Lower lobe of right lung (tissue), 2 donors: ENCODE measurements around the gene FOXO6. TPM values are rescaled to one million over a fixed set of nuclear protein-coding genes. Genes with fewer than 3 reads are reported as not detected.

Experiments
- ATAC-seq, 2 donors: fragments of 200-7000 bp; cut with Tn5 transposase; one replicate each; pipeline ENCODE4 v1.9.1; 2020 to 2022; ENCODE audit warnings: mild to moderate bottlenecking in 2 of 2, moderate library complexity in 2 of 2
- DNase-seq: peaks from one replicate; pipeline ENCODE4 v3.0.0-alpha.2; 2020
- H3K27ac ChIP-seq: fragments of 200-600 bp; one replicate; pipeline ENCODE4 v1.8.0; 2022
- H3K27me3 ChIP-seq: fragments of 200-600 bp; one replicate; pipeline ENCODE4 v1.8.0; 2022; ENCODE audit warnings: low read depth
- H3K36me3 ChIP-seq: fragments of 200-600 bp; one replicate; pipeline ENCODE4 v1.8.0; 2022; ENCODE audit warnings: mild to moderate bottlenecking
- H3K4me1 ChIP-seq: fragments of 200-600 bp; one replicate; pipeline ENCODE4 v1.8.0; 2022
- H3K4me3 ChIP-seq: fragments of 200-600 bp; one replicate; pipeline ENCODE4 v1.8.0; 2022; ENCODE audit warnings: mild to moderate bottlenecking
- H3K9me3 ChIP-seq: fragments of 200-600 bp; one replicate; pipeline ENCODE4 v1.8.0; 2022
- CTCF ChIP-seq: fragments of 200-600 bp; IDR thresholded peaks from one replicate; pipeline ENCODE4 v1.8.0; 2022; ENCODE audit warnings: antibody characterized with exemption, mild to moderate bottlenecking
- intact Hi-C: fragments of 100-400 bp; cut with DNase I; formaldehyde crosslinking; loops from one replicate; pipeline ENCODE4 v1.11.0; 2022
- total RNA-seq: library from RNA; stranded (reverse); fragmentation: NEBNext Ultra II Directional; extraction: Animal tissue kit (Norgen Biotek cat#: 25700); gene quantifications from one replicate; pipeline ENCODE4 v1.2.1, GENCODE V29; 2021
- donor health status: DM: no; HTN: yes; CAD: no; lungs with severe emphysema.

Gene FOXO6
- total RNA-seq, 1 donor from 2014 or later, result 0.92 TPM

DNA sequence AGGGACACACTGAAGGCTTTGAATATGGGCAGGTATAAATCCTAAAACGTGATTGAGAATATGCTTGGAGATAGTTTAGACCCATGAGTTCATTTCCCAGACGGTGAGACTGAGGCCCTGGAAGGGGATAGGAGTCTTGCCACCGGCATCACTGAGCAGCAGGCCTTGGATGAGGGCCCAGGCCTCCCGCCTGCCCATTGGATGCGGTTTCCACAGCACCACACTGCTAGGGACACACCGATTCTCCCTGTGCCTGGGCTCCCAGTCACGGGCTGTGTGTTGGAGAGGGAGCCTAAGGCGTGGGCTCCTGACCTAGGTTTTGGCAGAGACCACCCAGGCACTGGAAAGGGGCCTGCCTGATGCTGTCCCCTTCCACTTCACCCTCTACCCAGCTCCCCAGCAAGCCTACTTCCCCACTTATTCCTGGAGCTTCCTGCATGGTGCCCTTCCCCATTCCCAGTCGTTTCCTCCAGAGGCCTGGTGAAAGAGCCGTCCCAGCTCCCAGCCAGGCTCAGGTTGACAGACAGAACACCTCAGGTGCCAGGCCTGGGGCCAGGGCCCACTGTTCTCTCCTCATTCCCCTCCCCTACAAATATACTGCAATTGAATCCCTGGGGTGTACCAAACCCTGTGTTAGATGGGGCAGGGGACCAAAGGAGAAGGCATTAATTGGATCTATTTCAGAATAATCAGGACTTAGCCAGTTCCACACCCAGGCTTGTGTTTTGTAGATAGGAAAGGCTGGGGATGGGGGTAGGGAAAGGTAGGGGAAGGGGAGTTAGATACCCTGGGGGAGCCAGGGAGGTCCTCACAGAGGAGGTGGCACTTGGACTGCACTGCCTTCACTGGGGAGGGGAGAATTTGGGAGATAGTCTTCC is 3.4 kb downstream of the FOXO6 start:
- H3K4me1 ChIP-seq, result peaks cover 36% of the 10 kb centered on the region
- H3K27ac ChIP-seq, result no peak overlapping the region
- TF ChIP-seq CTCF, result no peak
- H3K27me3 ChIP-seq, result peaks cover 46% of the 10 kb centered on the region
- no peaks in the 10 kb centered on the region for H3K36me3 ChIP-seq
- ATAC-seq (no peak), DNase-seq (no peak)
- no peaks in the 10 kb centered on the region for H3K9me3 ChIP-seq
- no peak overlapping the region for H3K4me3 ChIP-seq
- intact Hi-C loops, result no loop called here

DNA sequence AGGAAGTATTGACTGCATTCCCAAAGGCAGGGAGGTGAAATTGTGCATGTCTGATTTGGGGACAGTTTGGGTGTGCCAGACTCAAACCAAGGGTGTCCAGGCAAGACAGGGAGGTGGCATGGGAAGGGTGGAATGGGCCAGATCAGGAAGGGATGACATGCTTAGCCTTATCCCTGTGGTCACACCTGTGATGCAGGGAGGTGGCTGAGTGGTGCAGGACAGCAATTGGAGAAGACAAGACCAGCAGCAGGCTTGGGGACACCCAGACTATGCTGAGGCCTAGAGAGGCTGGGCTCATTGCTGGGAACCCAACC is 4.0 kb downstream of the FOXO6 start:
- ATAC-seq, result no peak
- Histone ChIP-seq H3K27me3 (peaks cover 46% of the 10 kb centered on the region), H3K4me1 (peaks cover 36% of the 10 kb centered on the region), H3K4me3 (no peak overlapping the region), H3K36me3 (no peaks in the 10 kb centered on the region), H3K27ac (no peak overlapping the region), H3K9me3 (no peaks in the 10 kb centered on the region)
- DNase-seq, result no peak
- intact Hi-C loops, result no loop called here
- TF ChIP-seq CTCF, result no peak

GRCh38 chr1:41365772-41366454 is 4.7 kb downstream of the FOXO6 start:
- ATAC-seq (peak in 1 of 2 donors; percentile 0), DNase-seq (no peak)
- H3K36me3 ChIP-seq, result no peaks in the 10 kb centered on the region
- no peaks in the 10 kb centered on the region for H3K9me3 ChIP-seq
- H3K27me3 ChIP-seq, result peaks cover 46% of the 10 kb centered on the region
- intact Hi-C loops, result no loop called here
- TF ChIP-seq CTCF, result no peak
- peak overlapping the region; percentile 48 for H3K4me3 ChIP-seq
- H3K27ac ChIP-seq, result no peak overlapping the region
- H3K4me1 ChIP-seq, result peaks cover 31% of the 10 kb centered on the region

DNA sequence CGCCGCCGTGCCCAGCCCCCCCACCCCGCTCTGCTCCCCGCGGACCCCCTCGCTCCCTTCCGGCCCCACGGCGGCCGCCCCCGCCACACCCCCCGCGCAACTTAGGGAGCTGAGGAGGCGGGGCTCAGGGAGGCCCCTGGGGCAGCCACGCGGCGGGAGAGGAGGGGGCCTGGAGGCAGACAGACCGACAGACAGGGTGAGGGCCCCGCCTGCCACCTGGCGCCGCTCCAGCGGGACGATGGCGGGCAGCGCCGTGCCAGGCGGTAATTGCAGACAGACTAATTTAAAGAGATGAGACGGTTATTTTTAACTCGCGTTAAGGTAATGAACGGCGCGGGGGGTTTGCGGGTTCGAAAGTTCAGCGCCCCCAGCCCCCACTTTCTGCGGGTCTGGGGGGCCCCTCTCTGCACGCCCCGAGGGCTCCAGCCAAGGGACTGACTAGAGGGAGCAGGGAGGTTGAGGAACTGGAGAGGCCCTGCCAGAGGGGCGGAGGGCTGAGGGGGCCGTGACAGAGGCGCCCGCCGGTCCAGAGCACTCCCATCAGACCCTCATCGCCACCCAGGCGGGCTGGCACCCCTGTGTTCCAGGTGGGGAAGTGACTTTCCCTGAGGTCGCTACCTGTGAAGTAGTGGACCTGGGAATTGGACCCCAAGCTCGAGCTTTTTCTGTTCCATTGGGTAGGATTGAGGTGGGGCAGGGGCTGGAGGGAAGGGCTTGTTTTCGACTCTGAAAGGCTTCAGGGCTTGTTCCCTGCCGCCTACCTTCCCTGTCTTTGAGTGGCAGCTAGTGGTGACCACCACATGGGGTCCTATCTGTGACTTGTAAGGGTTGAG is 5.4 kb downstream of the FOXO6 start:
- DNase-seq (no peak), ATAC-seq (peak; percentile 20 to 25)
- Histone ChIP-seq H3K4me1 (peaks cover 32% of the 10 kb centered on the region), H3K36me3 (no peaks in the 10 kb centered on the region), H3K27me3 (peaks cover 44% of the 10 kb centered on the region), H3K4me3 (peak overlapping the region; percentile 48), H3K27ac (no peak overlapping the region), H3K9me3 (no peaks in the 10 kb centered on the region)
- TF ChIP-seq CTCF, result no peak
- intact Hi-C loops, result no loop called here

GRCh38 chr1:41367288-41367642 is 6.0 kb downstream of the FOXO6 start:
- Histone ChIP-seq H3K9me3 (no peaks in the 10 kb centered on the region), H3K4me3 (no peak overlapping the region), H3K27me3 (peaks cover 43% of the 10 kb centered on the region), H3K27ac (no peak overlapping the region), H3K4me1 (peaks cover 32% of the 10 kb centered on the region), H3K36me3 (no peaks in the 10 kb centered on the region)
- intact Hi-C loops, result no loop called here
- no peak for ATAC-seq
- TF ChIP-seq CTCF, result no peak
- no peak for DNase-seq
